ENCODE measurements around the gene HCFC1.

DNA sequence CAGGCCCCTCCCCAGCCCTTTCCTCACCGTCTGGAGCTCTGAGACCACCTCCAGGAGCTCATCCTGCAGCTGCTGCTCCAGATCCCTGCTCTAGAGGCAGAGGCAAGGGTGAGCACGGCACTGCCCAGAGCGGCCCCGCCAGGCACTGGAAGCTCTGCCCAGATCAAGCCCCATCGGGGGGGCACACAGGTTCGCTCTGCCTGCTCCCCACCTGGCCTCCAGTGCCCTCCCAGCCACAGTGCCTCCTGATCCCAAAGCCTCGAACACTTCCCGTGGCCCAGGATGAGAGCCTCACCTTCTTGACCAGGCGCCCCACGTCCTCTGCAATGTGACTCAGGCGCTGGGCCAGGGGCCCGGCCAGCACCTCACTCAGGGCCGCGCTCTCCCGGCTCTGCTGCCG is 50.5 kb downstream of the HCFC1 start:
- TF ChIP-seq, protein P1, sequence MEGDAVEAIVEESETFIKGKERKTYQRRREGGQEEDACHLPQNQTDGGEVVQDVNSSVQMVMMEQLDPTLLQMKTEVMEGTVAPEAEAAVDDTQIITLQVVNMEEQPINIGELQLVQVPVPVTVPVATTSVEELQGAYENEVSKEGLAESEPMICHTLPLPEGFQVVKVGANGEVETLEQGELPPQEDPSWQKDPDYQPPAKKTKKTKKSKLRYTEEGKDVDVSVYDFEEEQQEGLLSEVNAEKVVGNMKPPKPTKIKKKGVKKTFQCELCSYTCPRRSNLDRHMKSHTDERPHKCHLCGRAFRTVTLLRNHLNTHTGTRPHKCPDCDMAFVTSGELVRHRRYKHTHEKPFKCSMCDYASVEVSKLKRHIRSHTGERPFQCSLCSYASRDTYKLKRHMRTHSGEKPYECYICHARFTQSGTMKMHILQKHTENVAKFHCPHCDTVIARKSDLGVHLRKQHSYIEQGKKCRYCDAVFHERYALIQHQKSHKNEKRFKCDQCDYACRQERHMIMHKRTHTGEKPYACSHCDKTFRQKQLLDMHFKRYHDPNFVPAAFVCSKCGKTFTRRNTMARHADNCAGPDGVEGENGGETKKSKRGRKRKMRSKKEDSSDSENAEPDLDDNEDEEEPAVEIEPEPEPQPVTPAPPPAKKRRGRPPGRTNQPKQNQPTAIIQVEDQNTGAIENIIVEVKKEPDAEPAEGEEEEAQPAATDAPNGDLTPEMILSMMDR (IDR thresholded peaks at IDR 0.05; ENCODE audit: borderline replicate concordance, extremely low read depth, low read length, poor library complexity, severe bottlenecking): no peak
- no peak for TF ChIP-seq EZH2 (IDR thresholded peaks at IDR 0.05; ENCODE audit: borderline replicate concordance, low read depth, low read length, severe bottlenecking)
